ENCODE results near the gene MATCAP1.

GRCh38 chr16:67169011-67169451 lies 14.7 kb downstream of the MATCAP1 start:
- TF ChIP-seq EZH2 (IDR thresholded peaks at IDR 0.05; ENCODE audit: borderline replicate concordance, low read length): no peak
- TF ChIP-seq, protein P1, sequence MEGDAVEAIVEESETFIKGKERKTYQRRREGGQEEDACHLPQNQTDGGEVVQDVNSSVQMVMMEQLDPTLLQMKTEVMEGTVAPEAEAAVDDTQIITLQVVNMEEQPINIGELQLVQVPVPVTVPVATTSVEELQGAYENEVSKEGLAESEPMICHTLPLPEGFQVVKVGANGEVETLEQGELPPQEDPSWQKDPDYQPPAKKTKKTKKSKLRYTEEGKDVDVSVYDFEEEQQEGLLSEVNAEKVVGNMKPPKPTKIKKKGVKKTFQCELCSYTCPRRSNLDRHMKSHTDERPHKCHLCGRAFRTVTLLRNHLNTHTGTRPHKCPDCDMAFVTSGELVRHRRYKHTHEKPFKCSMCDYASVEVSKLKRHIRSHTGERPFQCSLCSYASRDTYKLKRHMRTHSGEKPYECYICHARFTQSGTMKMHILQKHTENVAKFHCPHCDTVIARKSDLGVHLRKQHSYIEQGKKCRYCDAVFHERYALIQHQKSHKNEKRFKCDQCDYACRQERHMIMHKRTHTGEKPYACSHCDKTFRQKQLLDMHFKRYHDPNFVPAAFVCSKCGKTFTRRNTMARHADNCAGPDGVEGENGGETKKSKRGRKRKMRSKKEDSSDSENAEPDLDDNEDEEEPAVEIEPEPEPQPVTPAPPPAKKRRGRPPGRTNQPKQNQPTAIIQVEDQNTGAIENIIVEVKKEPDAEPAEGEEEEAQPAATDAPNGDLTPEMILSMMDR (conservative IDR thresholded peaks at IDR 0.05 in 1 of 2, IDR thresholded peaks at IDR 0.05 in 1 of 2; ENCODE audit: extremely low read depth in 1 of 2, insufficient read depth in 1 of 2, low read depth in 1 of 2, low read length in 2 of 2): no peak

Measured in mammary epithelial cell (primary cell).